T-helper 2 cell treated with Interferon-gamma antibody and Interleukin-4, amounts not matched to agents 5 μg/mL and 100 μg/mL, for 36 hours (primary cell): ENCODE measurements around the gene SH2D3C.
"Not testable (repeated sequence)": the region's sequence is repeated elsewhere in the genome, so short reads cannot be mapped to it uniquely, and the experiment has no call there.

Experiments used
- DNase-seq: peaks from one replicate; pipeline ENCODE4 v3.0.0; 2021; ENCODE audit warnings: low spot score
- H3K27ac Mint-ChIP-seq: one replicate; pipeline ENCODE4 v1.8.0; 2021; ENCODE audit warnings: mild to moderate bottlenecking, mixed read lengths
- H3K27me3 Mint-ChIP-seq: one replicate; pipeline ENCODE4 v1.8.0; 2021; ENCODE audit warnings: low read depth, mixed read lengths
- H3K36me3 Mint-ChIP-seq: one replicate; pipeline ENCODE4 v1.8.0; 2021; ENCODE audit warnings: low read depth, mixed read lengths
- H3K4me1 Mint-ChIP-seq: one replicate; pipeline ENCODE4 v1.8.0; 2021; ENCODE audit warnings: low read depth, mixed read lengths
- H3K4me3 Mint-ChIP-seq: one replicate; pipeline ENCODE4 v1.8.0; 2022; ENCODE audit warnings: mild to moderate bottlenecking, moderate library complexity, mixed read lengths
- H3K9me3 Mint-ChIP-seq: one replicate; pipeline ENCODE4 v1.8.0; 2021; ENCODE audit warnings: mixed read lengths

SH2D3C gene

DNA sequence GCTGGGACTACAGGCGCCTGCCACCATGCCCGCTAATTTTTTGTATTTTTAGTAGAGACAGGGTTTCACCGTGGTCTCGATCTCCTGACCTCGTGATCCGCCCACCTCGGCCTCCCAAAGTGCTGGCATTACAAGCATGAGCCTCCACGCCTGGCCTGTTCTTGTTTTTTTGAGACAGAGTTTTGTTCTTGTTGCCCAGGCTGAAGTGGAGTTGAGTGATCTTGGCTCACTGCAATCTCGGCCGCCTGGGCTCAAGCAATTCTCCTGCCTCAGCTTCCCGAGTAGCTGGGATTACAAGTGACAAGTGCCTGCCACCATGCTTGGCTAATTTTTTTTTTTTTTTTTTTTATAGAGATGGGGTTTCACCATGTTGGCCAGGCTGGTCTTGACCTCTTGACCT lies 21.7 kb downstream of the SH2D3C start:
- H3K4me3 Mint-ChIP-seq, H3K4me1 Mint-ChIP-seq, H3K27ac Mint-ChIP-seq, DNase-seq, H3K9me3 Mint-ChIP-seq, H3K27me3 Mint-ChIP-seq: not testable (repeated sequence)
- peaks cover 22% of the 10 kb centered on the region for H3K36me3 Mint-ChIP-seq

DNA sequence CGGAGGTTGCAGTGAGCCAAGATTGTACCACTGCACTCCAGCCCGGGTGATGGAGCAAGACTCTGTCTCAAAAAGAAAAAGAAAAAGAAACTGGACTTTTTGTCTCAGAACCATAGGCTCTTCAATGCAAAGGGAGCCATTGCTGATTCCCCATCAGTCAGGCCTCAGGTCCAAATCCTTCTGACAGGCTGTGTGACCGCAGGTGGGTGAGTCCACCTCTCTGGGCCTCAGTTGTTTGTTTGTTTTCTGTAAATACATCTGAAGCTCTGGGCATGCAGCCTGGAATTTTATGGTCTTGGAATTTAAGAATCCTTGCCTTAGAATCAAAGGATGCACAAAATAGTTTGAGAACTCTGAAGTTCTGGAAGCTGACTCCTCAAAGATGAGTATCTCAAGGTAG lies 22.2 kb downstream of the SH2D3C start:
- Mint-ChIP-seq H3K36me3 (peaks cover 18% of the 10 kb centered on the region), H3K27me3 (no peaks in the 10 kb centered on the region), H3K4me1 (peaks cover 2% of the 10 kb centered on the region), H3K4me3 (no peak overlapping the region), H3K9me3 (no peaks in the 10 kb centered on the region), H3K27ac (no peak overlapping the region)
- DNase-seq, result no peak

DNA sequence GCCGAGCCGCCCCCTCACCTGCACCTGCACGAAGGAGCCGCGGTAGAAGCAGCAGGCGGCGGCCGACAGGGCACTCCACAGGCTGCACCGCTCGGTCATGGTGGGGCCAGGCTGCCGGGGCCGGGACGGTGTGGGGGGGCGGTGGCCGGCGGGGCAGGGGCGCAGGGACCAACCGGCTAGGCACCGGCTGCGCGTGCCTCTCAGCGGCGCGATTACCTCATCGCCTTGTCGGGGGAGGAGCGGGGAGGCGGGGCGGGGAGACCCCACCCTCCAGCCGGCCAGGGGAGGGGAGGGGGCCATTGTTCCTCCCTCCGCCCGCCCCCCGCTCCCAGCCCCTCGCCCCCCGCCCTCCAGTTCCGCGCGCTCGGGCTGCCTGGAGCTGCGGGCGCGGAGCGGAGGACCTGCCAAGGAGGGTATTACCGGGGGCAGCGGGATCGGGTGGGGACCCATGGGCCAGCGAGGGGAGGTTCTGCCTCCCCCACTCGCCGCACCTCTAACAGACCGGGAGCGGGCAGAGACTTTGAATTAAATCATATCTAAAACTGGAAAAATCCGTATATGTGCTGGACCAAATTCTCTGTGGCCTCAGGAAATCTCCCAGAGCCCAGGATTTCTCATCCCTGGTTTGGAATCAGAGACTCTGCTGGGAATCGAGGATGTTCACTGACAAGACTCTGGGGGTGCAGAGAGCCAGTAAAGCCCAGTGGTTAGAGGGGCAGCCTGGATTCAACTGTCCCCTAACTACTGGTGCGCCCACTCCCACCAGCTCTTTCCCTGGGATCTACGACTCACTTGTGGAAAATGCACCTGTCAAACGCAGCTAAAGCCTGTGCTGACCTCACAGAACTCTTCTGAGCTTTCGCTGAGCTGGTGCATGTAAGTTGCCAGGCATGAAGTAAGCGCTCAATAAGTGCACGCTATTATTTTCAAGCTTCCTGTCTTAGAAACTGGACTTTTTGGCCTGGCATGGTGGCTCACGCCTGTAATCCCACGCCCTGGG lies 23.1 kb downstream of the SH2D3C start:
- H3K36me3 Mint-ChIP-seq, result peaks cover 22% of the 10 kb centered on the region
- no peak for DNase-seq
- no peak overlapping the region for H3K27ac Mint-ChIP-seq
- H3K4me1 Mint-ChIP-seq, result peaks cover 2% of the 10 kb centered on the region
- no peak overlapping the region for H3K4me3 Mint-ChIP-seq
- H3K27me3 Mint-ChIP-seq, result no peaks in the 10 kb centered on the region
- H3K9me3 Mint-ChIP-seq, result no peaks in the 10 kb centered on the region

DNA sequence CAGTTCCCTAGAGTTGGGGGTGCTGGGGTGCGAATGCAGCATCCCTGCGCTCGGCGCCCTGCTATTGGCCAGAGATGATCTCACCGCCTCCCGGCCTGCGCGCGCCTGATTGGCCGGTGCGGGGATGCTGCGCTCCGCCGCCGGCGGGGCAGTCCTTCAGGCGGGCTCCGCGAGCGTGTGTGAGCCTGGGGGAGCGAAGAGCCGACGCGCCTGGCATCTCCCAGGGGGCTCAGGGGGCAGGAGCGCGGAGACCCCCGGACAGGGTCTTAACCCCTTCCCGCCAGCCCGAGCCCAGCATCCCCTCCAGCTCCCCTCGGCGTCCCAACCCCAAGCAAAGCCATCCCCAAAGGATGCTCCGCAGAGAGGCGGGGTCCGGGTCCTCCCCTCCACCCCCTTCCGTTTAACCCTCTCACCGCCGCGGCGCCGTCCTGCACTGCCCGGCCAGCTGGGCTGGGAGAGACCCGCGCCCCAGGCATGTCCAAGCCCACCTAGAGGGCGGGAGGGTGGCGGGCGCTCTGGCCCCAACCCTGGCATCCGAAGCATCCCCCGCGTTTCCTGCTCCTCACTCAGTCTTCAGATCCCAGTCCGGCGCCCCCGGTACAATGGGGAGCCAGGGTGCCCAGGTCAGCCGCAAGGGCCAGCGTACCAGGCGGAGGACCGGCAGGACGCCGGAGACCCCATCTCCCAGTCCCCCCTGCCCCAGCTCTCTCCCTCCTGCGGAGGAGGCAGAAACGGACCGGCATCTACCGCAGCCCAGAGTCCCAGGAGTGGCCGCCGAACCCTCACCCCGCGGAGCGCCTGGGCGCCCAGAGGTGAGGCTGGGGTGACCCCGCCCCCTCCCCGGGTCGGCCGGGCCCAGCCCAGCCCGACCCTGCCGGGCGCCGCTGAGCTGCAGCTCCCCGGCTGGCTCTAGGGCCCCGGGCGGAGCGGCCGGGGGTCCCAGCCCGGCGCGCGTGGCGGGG lies 24.1 kb downstream of the SH2D3C start:
- H3K4me3 Mint-ChIP-seq, result no peak overlapping the region
- H3K9me3 Mint-ChIP-seq, result no peaks in the 10 kb centered on the region
- peaks cover 2% of the 10 kb centered on the region for H3K4me1 Mint-ChIP-seq
- no peaks in the 10 kb centered on the region for H3K27me3 Mint-ChIP-seq
- H3K36me3 Mint-ChIP-seq, result peaks cover 26% of the 10 kb centered on the region
- no peak overlapping the region for H3K27ac Mint-ChIP-seq
- DNase-seq, result no peak

GRCh38 chr9:127753622-127754021 lies 24.8 kb downstream of the SH2D3C start:
- Mint-ChIP-seq H3K27ac (no peak overlapping the region), H3K36me3 (peaks cover 29% of the 10 kb centered on the region), H3K9me3 (no peaks in the 10 kb centered on the region), H3K27me3 (no peaks in the 10 kb centered on the region), H3K4me3 (no peak overlapping the region), H3K4me1 (no peaks in the 10 kb centered on the region)
- DNase-seq, result no peak

DNA sequence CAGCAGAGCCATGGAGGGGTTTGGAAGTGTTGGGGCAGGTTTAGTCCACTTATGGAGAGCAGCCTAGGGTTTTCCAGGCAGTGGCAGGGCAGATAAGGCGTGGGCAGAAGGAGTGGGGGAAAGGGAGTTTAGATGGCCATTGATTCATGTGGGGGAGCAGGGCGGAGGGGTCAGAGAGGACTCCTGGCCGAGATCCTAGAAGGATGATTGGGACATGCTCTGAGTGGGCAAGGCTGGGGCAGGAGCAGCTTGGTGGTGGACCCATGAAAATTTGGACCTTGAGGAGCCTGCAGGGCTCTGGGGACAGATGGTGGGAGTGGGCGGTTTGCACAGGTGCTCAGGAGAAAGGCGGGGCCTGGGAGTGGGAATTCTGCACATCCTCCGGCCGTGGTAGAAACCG lies 25.3 kb downstream of the SH2D3C start:
- Mint-ChIP-seq H3K9me3 (no peaks in the 10 kb centered on the region), H3K36me3 (peaks cover 29% of the 10 kb centered on the region), H3K27me3 (no peaks in the 10 kb centered on the region), H3K4me3 (no peak overlapping the region), H3K4me1 (no peaks in the 10 kb centered on the region), H3K27ac (no peak overlapping the region)
- DNase-seq, result no peak

GRCh38 chr9:127751269-127752054 lies 27.0 kb downstream of the SH2D3C start:
- Mint-ChIP-seq H3K4me1 (no peaks in the 10 kb centered on the region), H3K36me3 (peaks cover 38% of the 10 kb centered on the region), H3K9me3 (no peaks in the 10 kb centered on the region), H3K27ac (no peak overlapping the region), H3K27me3 (no peaks in the 10 kb centered on the region), H3K4me3 (no peak overlapping the region)
- no peak for DNase-seq

- Mint-ChIP-seq H3K36me3 (peaks cover 44% of the 10 kb centered on the region), H3K9me3 (no peaks in the 10 kb centered on the region), H3K4me1 (no peaks in the 10 kb centered on the region), H3K4me3 (no peak overlapping the region), H3K27ac (no peak overlapping the region), H3K27me3 (no peaks in the 10 kb centered on the region)
- no peak for DNase-seq
These were observed 29.2 kb downstream of the SH2D3C start for GRCh38 chr9:127749090-127749787.

DNA sequence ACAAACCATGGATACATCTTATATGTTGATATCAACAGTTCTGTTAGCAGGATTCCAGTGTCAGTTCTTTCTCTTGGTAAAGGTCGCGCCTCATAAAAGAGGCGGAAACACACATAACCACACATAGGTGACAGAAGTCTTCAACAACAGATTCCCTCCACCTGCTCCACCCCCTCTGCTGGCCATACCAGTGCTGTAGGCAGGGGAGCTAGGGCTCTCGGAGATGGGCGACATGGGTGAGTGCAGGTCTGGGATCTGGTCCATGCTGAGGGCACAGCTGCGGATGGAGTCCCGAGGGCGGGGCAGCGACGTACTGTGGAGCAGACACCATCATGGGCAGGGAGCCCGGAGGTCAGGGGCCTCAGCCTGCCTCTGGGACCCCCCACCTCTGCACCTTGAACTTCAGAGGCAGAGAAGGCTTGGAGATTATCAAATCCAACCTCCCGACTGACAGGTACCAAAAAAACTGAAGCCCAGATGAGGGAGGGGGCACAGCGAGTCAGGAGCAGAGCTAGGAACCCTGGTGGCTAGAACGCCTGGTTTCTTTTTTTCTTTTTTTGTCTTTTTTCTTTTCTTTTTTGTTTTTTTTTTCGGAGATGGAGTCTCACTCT lies 31.4 kb downstream of the SH2D3C start:
- H3K36me3 Mint-ChIP-seq, result peaks cover 46% of the 10 kb centered on the region
- no peaks in the 10 kb centered on the region for H3K27me3 Mint-ChIP-seq
- no peak for DNase-seq
- no peak overlapping the region for H3K4me3 Mint-ChIP-seq
- H3K27ac Mint-ChIP-seq, result no peak overlapping the region
- no peaks in the 10 kb centered on the region for H3K9me3 Mint-ChIP-seq
- H3K4me1 Mint-ChIP-seq, result no peaks in the 10 kb centered on the region

- no peaks in the 10 kb centered on the region for H3K4me1 Mint-ChIP-seq
- H3K36me3 Mint-ChIP-seq, result peaks cover 47% of the 10 kb centered on the region
- H3K9me3 Mint-ChIP-seq, result no peaks in the 10 kb centered on the region
- no peaks in the 10 kb centered on the region for H3K27me3 Mint-ChIP-seq
- no peak overlapping the region for H3K27ac Mint-ChIP-seq
- no peak overlapping the region for H3K4me3 Mint-ChIP-seq
- DNase-seq, result no peak
These were observed 33.9 kb downstream of the SH2D3C start for GRCh38 chr9:127744398-127745110.

DNA sequence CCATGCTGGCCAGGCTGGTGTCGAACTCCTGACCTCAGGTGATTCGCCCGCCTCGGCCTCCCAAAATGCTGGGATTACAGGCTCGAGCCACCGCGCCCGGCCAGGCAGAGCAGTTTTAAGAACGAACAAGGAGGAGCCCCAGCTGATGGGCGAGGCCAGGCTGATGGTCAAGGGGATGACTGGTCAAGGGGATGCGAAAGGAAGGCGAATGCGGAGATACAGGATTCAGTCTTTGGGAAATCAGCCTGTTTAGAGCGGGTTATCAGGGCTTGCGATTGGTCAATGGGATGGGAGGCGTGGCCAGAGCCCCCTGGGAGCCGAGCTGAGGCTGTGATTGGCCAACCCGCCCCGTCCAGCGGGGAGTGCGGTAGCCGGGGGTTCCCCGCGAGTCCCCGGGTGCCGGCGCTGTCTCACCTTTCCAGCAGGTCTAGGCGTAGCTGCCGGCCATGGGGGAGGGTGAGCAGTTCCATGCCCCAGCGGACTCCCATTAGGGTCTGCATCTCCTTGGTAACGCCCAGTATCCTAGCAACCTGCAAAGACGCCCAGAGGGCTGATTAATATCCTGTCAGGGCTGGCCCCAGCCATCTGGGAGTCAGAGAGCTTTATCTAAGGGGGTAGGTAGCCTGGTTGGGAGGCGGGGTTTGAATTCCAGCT lies 35.9 kb downstream of the SH2D3C start:
- Mint-ChIP-seq H3K4me3 (no peak overlapping the region), H3K36me3 (peaks cover 45% of the 10 kb centered on the region), H3K27ac (no peak overlapping the region), H3K9me3 (no peaks in the 10 kb centered on the region), H3K4me1 (no peaks in the 10 kb centered on the region), H3K27me3 (no peaks in the 10 kb centered on the region)
- no peak for DNase-seq

DNA sequence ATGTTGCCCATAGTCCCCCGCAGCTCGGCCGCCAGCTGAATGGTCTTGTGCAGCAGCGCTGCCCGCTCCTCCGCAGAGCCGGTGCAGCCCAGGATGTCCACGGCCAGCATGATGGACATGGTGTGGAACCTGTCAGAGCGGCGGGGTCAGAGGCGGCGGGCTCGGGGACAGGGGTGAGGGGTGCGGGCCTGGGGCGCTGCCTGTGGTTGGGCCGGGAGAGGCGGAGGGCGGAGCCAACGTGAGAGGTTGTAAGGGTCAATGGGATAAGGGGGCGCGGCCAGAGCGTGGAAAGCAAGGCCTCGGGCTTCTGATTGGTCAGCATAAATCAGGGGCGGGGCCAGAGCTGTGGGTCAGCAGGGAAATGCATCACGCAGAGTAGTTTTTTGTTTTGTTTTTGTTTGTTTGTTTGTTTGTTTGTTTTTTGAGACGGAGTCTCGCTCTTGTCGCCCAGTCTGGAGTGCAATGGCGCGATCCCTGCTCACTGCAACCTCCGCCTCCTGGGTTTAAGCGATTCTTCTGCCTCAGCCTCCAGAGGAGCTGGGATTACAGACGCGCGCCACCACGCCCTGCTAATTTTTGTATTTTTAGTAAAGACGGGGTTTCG lies 36.5 kb downstream of the SH2D3C start:
- Mint-ChIP-seq H3K27ac (no peak overlapping the region), H3K9me3 (no peaks in the 10 kb centered on the region), H3K4me3 (no peak overlapping the region), H3K27me3 (no peaks in the 10 kb centered on the region), H3K4me1 (no peaks in the 10 kb centered on the region), H3K36me3 (peaks cover 43% of the 10 kb centered on the region)
- no peak for DNase-seq
